Mucosa of stomach (tissue), 1 donor: ENCODE results near the gene BCL6.
A peak's percentile ranks its signal among the peaks of the same experiment; 100 is the strongest.

ENCODE experiments used
- H3K27me3 ChIP-seq: one replicate; pipeline ENCODE4 v1.7.0; 2013; ENCODE audit warnings: mild to moderate bottlenecking, low read length; ENCODE audit not compliant: control insufficient read depth, insufficient read depth
- H3K36me3 ChIP-seq: one replicate; pipeline ENCODE4 v1.7.0; 2013; ENCODE audit warnings: low read length; ENCODE audit not compliant: control insufficient read depth, insufficient read depth
- H3K4me1 ChIP-seq: one replicate; pipeline ENCODE4 v1.7.0; 2013; ENCODE audit warnings: mild to moderate bottlenecking, low read length; ENCODE audit not compliant: control insufficient read depth, insufficient read depth
- H3K4me3 ChIP-seq: one replicate; pipeline ENCODE4 v1.7.0; 2013; ENCODE audit warnings: low read length
- H3K9ac ChIP-seq: one replicate; pipeline ENCODE4 v1.7.0; 2013; ENCODE audit warnings: mild to moderate bottlenecking, low read length, moderate library complexity
- H3K9me3 ChIP-seq: one replicate; pipeline ENCODE4 v1.7.0; 2013; ENCODE audit warnings: mild to moderate bottlenecking, low read length, moderate library complexity; ENCODE audit not compliant: control insufficient read depth
- donor health status: Pancreatic carcinoma.

BCL6 gene

DNA sequence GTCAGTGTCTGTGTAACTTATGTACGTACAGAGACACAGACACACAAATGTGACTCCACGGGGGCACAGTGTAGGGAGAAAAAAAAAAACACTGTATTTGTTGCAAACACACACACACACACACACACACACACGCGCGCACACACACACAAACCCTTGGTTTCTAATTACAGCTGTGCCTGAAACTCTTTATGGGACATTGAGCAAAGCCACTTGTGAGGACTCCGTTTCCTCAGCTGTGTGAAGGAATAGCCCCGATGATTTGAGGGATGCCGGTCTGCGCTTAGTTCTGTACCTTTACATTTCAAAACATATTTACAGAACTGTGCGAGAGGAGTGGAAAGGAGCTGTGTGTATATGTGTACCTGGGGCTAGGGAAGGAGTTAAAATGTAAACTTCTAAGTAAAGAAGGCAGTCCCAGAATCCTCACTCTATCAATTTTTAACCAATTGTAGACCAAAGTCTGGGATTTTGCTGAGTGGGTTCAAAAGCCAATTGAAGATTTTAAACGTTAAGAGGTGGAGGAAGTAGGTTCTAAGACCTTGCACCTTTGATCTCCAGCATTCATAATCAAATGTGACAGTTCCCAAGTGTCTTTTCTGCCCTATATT lies 5.3 kb upstream of the BCL6 start:
- H3K27me3 ChIP-seq = no peaks in the 10 kb centered on the region
- no peaks in the 10 kb centered on the region for H3K9me3 ChIP-seq
- H3K36me3 ChIP-seq = no peaks in the 10 kb centered on the region
- peak overlapping the region; percentile 10 for H3K9ac ChIP-seq
- H3K4me3 ChIP-seq = peak overlapping the region; percentile 33
- peaks cover 4% of the 10 kb centered on the region for H3K4me1 ChIP-seq

DNA sequence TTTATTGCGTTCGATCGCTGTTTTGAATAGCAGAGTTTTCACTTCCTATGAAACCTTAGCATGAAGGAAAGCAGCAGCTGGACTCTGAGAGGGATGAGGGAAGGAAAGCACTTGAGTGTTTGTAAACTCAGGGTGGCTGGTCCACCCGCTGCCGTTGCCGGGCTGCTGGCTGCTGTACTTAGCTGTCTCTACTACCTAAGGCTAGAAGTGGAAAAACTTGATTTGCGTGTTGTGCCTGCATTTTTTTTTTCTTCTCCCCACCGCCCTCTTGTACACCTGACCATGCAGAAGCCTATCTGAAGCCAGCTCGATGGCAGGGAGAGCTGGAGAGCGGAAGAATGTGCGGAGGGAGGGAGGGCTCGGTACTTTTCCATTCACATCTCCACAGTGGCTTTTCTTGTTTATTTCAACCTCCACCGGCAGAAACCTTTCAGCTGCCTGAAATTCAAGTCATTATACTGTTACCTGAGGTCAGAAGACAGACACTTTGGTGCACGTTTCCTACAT lies 4.8 kb upstream of the BCL6 start:
- Histone ChIP-seq H3K9ac (peak overlapping the region; percentile 10), H3K36me3 (no peaks in the 10 kb centered on the region), H3K4me3 (peak overlapping the region; percentile 33), H3K27me3 (no peaks in the 10 kb centered on the region), H3K4me1 (peaks cover 4% of the 10 kb centered on the region), H3K9me3 (no peaks in the 10 kb centered on the region)

DNA sequence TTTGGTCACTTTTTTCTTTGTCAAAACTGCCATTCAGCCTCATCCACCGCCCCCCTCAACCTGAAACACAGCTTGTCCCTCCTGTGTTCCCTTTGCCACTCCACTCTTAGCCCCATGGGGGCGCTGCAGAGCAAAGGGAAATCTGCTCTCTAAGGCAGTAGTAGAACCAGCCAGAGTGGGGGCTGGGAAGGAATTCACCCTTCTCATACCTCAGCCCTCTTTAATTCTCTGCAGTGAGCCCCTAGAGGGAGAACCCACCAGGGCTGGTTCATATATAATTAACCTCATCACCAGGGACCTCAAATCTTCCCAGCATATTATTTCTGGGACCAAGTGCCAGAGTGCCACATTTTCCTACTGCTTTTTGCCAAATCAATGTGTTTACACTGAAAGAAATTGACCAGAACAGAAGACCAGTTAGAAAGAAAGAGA lies 2.8 kb upstream of the BCL6 start:
- Histone ChIP-seq H3K27me3 (no peaks in the 10 kb centered on the region), H3K4me1 (peaks cover 4% of the 10 kb centered on the region), H3K4me3 (no peak overlapping the region), H3K36me3 (no peaks in the 10 kb centered on the region), H3K9me3 (no peaks in the 10 kb centered on the region), H3K9ac (no peak overlapping the region)

DNA sequence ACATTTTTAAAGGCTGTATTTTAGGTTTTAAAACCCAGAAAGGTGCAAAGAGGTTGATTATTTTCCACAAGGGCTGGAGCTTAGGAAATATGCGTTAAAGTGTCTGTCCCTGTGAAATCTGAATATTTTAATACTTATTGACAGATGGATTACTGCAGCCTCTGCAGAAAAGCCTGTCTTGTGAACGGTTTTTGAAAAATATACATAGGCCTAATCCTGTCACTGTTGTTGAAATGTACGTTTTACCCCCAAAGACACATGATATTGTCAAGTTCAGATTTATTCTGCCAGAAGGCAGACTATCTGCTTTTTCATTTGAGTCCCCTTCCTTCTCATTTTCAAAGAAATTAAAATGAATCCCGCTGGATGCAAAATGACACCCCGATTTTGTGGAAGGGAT lies 2.2 kb upstream of the BCL6 start:
- Histone ChIP-seq H3K4me1 (peaks cover 4% of the 10 kb centered on the region), H3K36me3 (no peaks in the 10 kb centered on the region), H3K4me3 (no peak overlapping the region), H3K9ac (no peak overlapping the region), H3K27me3 (no peaks in the 10 kb centered on the region), H3K9me3 (no peaks in the 10 kb centered on the region)

DNA sequence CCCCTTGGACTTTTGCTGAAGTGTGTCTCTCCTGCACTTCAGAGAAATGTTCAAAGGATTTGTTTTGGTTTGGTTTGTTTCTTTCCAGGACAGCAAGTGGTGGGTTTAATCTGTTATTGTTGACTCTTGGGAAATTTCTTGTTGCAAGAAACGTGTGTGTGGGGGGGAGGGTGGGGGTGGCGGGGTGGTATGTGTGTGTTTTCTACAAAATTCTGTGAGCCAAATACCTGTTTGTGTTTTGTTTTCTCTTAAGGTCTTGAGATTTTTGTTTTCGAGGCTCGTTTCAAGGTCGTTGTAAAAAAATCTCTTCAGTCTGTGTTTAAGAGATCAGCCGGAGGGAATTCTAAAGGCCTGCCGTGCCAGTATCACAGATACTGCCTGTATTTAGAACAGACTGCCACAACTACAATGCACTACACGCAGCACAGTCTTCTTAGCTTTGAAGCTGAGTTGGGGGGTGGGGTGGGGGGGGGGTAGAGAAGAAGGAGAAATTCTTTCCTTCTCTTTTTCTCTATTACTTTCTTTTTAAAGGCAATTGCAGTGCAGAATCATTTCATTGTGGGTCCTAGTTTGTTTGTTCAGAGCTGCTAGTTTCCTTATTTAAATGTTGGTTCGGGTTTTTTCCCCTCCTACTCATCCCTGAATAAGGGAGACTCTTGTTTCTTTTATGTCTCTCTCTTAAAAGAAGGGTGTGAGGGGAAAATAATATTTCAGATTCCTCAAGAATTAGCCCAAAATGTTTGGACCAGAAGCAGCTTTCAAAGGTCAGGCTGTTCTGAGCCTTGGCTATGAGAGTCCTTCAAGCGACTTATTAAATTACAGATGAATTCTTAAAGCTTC lies 1.4 kb upstream of the BCL6 start:
- Histone ChIP-seq H3K9me3 (no peaks in the 10 kb centered on the region), H3K9ac (peak overlapping the region; percentile 87), H3K27me3 (no peaks in the 10 kb centered on the region), H3K4me3 (no peak overlapping the region), H3K36me3 (no peaks in the 10 kb centered on the region), H3K4me1 (peaks cover 12% of the 10 kb centered on the region)

DNA sequence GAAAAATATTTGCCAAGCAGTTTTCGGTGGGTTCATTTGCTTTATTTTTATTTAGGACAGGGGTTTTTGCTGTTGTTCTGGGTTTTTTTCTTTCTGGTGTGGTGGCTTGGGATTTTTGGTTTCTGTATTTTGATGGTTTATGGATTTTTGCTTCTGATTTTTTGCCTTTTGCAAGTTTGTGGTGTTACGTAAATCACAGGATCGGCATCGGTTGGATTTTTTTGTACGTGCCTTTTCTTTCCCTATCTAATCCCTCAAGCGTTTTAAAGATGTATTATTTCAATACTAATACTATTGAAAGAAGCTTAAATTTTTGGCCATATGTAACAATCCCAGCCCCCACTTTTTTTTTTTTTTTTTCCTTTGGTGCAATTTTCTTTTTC lies 782 bp upstream of the BCL6 start:
- H3K4me1 ChIP-seq = peaks cover 14% of the 10 kb centered on the region

DNA sequence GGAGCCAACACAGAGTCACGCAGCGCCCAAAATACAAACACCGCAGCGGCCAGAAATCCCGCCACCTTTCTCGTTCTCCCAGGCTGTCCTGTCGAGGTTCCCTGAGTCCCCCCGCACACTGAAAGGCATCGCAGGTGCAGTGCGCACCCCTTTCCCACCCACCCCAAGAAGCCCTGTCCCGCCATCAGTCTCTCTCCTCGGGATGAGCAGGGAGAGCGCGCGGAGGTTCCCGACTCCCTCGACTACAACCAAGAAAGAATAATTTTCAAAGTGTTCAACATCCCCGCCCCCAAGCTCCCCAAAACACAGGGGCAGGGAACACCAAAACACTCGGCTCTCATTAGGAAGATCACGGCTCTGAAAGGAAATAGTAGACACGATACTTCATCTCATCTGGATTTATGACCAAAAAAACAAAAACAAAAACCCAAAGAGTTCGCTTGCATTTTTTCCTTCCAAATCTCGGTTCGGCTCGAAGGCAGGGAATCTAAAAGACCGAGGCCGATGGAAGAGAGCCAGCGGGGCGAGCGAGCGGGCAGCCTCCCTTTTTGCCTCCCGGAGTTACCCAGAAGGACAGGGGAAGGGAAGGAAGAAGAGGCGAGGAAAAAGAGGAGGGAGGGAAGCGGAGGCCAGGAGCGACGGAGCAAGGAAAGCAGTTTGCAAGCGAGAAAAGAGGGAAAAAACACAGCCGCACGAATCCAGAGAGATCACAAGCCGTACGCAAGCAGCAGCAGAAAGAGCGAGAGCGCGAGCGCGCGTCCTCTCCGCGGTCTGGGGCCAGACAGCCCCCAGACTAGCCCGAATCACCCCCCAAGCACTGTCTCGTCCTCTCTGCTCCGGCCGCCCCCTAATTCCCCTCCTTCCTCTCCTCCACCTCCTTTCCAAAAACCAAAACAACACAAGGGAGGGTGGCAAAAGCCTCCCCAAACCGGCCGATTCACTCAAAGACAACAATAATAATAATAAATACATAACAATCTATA lies 808 bp downstream of the BCL6 start:
- Histone ChIP-seq H3K4me3 (peak overlapping the region; percentile 77), H3K9me3 (no peaks in the 10 kb centered on the region), H3K4me1 (peaks cover 21% of the 10 kb centered on the region)

More for the DNA sequence above, 782 bp upstream of the BCL6 start:
- Histone ChIP-seq H3K36me3 (no peaks in the 10 kb centered on the region), H3K9ac (peak overlapping the region; percentile 87), H3K9me3 (no peaks in the 10 kb centered on the region), H3K27me3 (no peaks in the 10 kb centered on the region), H3K4me3 (peak overlapping the region; percentile 17)

DNA sequence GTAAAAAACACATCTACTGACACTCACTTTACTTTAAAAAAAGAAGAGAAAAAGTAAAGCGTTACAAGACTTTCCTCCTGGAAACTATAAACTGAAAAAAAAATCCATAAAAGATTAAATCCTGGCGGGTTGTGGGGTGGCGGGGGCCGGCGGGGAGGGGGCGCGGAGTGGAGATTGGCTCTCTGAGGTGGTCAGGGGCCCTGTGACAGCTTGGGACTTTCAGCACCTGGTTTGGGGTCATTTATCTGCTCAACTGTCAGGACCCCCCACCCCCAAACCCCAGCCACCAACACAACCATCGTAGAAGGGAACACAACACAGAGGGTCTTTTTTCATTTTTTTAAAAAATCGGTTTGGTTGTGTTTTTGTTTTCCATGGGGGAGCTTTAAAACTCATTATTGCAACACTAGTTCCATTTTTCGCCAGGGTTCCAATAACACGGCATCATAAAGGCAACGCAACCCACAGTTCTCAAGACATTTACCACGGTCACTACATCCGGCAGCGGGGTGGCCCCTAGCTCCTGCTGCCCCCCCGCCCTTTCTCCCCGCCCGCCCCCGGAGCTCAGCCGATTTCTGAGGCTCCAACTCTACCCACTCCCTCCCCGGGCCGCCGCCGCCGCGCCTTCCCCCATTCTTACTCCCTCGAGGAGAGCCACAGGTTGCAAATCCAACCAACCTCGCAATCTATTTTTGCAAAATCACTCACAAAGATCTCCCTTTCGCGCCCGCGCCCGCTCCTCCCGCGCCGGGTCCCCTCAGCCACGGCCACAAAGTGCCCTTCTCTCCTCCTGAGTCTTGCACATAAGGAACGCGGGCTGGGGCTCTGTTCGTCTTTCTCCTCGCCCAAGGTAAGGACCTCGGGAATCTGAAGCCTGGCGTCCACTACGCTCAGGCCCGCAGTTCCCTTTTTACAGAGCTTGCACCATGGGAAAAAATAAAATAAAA lies 1.8 kb downstream of the BCL6 start:
- H3K9me3 ChIP-seq = no peaks in the 10 kb centered on the region
- peak overlapping the region; percentile 77 for H3K4me3 ChIP-seq
- H3K27me3 ChIP-seq = no peaks in the 10 kb centered on the region
- peak overlapping the region; percentile 92 for H3K9ac ChIP-seq
- H3K36me3 ChIP-seq = no peaks in the 10 kb centered on the region
- H3K4me1 ChIP-seq = peaks cover 21% of the 10 kb centered on the region

More for the DNA sequence above, 808 bp downstream of the BCL6 start:
- Histone ChIP-seq H3K27me3 (no peaks in the 10 kb centered on the region), H3K9ac (peak overlapping the region; percentile 87), H3K36me3 (no peaks in the 10 kb centered on the region)

DNA sequence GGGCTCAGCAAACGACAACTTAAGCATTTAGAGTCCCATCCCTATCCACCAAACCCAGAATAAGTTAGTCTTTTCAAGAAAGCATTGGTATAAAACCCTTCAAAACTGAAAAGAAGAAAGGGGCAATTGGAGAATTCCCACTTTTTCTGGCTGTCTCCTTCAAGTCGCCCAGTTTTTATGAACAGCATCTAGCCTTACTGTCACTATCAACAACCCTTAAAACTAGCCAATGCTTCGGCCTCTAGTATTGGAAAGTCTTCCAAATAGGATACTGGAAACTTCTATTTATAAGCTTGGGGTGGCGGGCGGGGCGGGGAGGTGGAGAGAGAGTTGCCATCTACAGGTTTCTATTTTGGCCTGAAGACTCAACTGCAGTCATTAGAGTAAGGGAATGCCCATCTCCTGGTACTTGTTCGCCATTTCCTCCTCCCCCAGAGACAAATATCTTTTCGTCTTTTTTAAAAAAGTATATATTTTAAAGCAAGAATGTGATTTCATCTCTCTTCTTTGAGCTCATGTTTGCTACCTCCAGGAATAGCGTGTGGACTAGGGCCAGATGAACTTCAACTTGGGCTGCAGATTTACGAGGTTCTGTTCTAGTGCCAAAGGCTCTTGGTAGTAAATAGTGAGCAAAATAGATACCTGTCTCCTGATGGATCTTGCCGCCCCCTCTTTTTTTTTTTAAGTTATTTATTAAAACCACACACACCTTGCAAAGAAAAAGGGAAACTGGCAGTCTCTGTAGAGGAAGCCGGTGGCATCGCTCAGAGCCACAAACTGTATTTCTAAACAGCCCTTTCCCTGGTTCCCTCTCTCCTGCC lies 2.7 kb downstream of the BCL6 start:
- H3K9me3 ChIP-seq = no peaks in the 10 kb centered on the region
- peaks cover 21% of the 10 kb centered on the region for H3K4me1 ChIP-seq
- H3K4me3 ChIP-seq = no peak overlapping the region
- peaks cover under 1% of the 10 kb centered on the region for H3K27me3 ChIP-seq
- no peaks in the 10 kb centered on the region for H3K36me3 ChIP-seq
- peak overlapping the region; percentile 92 for H3K9ac ChIP-seq
